HUES64 (cell line): ENCODE data around the gene CD55.

ENCODE experiments used
- H3K27ac ChIP-seq: 2 replicates; pipeline ENCODE4 v1.7.0; 2013; ENCODE audit warnings: low read depth, low read length, inconsistent platforms
- H3K27me3 ChIP-seq: 2 replicates; pipeline ENCODE4 v1.6.1; 2013; ENCODE audit warnings: mild to moderate bottlenecking, low read length; ENCODE audit not compliant: insufficient read depth
- H3K36me3 ChIP-seq: 2 replicates; pipeline ENCODE4 v1.6.1; 2013; ENCODE audit warnings: mild to moderate bottlenecking, low read length; ENCODE audit not compliant: insufficient read depth
- H3K4me1 ChIP-seq: 2 replicates; pipeline ENCODE4 v1.6.1; 2013; ENCODE audit warnings: mild to moderate bottlenecking, low read length, moderate library complexity; ENCODE audit not compliant: insufficient read depth
- H3K4me3 ChIP-seq: 2 replicates; pipeline ENCODE4 v1.5.1; 2013; ENCODE audit warnings: mild to moderate bottlenecking, low read length, moderate library complexity
- H3K9ac ChIP-seq: 2 replicates; pipeline ENCODE4 v1.6.1; 2013; ENCODE audit warnings: mild to moderate bottlenecking, low read depth, low read length
- H3K9me3 ChIP-seq: 2 replicates; pipeline ENCODE4 v1.6.1; 2013; ENCODE audit warnings: low read depth, low read length; ENCODE audit not compliant: insufficient read depth
- WGBS: fragments of 150-250, 120-280 bp; methylation state at CpG from one replicate; pipeline ENCODE4 v1.1.7; 2013; ENCODE audit warnings: missing lambda C conversion rate; 5-methylcytosine and 5-hydroxymethylcytosine counted together

Gene CD55

DNA sequence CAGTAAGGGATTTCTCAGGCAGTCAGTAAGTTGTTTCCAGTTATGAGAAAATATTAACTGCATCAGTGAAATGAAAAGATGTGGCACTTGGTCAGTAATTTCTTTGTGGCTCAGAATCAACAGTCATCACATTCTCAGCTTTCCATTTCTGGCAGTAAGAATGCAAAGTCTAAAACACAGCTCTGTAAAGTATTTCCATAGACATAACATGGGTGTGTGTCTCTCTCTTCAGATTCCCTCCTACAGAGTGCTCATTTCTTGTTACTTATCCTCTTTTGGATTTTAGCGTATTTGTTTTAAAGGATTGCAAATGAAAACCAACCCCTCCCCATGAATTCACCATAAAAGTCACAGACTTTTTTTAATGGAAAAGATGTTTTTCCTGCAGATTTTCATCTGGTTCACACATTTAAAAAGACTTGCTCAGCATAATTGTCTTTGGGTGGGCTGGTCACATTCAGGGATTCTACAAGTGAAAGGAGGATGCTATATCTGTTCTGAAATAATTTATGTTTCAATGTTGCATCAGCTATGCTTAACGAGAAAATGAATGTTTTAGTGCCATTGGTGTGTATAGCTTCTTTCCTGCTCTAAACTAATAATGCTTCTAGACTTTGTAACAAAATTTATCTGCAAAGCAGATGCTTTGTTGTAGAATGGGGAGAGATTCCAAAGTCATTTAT, 34.6 kb upstream of the CD55 start:
- Histone ChIP-seq H3K27me3 (no peaks in the 10 kb centered on the region), H3K4me1 (peaks cover 21% of the 10 kb centered on the region), H3K9me3 (peaks cover 6% of the 10 kb centered on the region; the same call in 1 of the 2 replicates), H3K36me3 (no peaks in the 10 kb centered on the region), H3K9ac (no peak overlapping the region), H3K4me3 (no peak overlapping the region), H3K27ac (no peak overlapping the region)
- whole genome bisulfite sequencing = 78% methylated on average over 1 of the region's 2 CpGs

- WGBS = 89% methylated on average over 4 of the region's 4 CpGs
- H3K4me1 ChIP-seq = peaks cover 21% of the 10 kb centered on the region
- H3K27me3 ChIP-seq = no peaks in the 10 kb centered on the region
- no peaks in the 10 kb centered on the region for H3K36me3 ChIP-seq
- H3K27ac ChIP-seq = no peak overlapping the region
- H3K4me3 ChIP-seq = no peak overlapping the region
- H3K9ac ChIP-seq = no peak overlapping the region
- H3K9me3 ChIP-seq = peaks cover 7% of the 10 kb centered on the region; the same call in 1 of the 2 replicates
Observed at GRCh38 chr1:207288315-207288714, 33.2 kb upstream of the CD55 start.

DNA sequence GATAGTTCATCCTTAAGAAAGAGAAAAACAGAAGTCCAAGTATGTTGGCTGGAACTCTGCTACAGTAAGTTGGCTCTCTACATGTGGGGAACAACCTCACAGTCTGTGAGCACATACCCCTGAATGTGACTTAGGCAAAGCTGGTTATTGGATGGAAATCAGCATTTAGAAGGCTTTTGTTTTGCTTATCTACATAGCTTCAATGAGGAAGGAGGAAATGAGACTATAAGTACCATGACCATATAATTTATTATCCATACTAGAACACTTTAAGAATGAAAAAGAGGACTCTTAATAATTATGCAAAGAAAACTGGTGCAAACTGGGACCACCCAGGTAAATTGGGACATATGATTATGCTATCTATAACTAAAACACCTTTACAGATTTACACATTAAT, 31.7 kb upstream of the CD55 start:
- H3K4me1 ChIP-seq = peaks cover 21% of the 10 kb centered on the region
- H3K9ac ChIP-seq = no peak overlapping the region
- no peaks in the 10 kb centered on the region for H3K36me3 ChIP-seq
- no peak overlapping the region for H3K27ac ChIP-seq
- H3K9me3 ChIP-seq = peaks cover 7% of the 10 kb centered on the region; the same call in 1 of the 2 replicates
- H3K27me3 ChIP-seq = no peaks in the 10 kb centered on the region
- H3K4me3 ChIP-seq = no peak overlapping the region

GRCh38 chr1:207291723-207292122, 29.8 kb upstream of the CD55 start:
- Histone ChIP-seq H3K9me3 (peaks cover 7% of the 10 kb centered on the region; the same call in 1 of the 2 replicates), H3K27me3 (no peaks in the 10 kb centered on the region), H3K4me3 (no peak overlapping the region), H3K36me3 (no peaks in the 10 kb centered on the region), H3K9ac (no peak overlapping the region), H3K27ac (no peak overlapping the region), H3K4me1 (peaks cover 14% of the 10 kb centered on the region)
- WGBS = 95% methylated on average over 2 of the region's 2 CpGs

DNA sequence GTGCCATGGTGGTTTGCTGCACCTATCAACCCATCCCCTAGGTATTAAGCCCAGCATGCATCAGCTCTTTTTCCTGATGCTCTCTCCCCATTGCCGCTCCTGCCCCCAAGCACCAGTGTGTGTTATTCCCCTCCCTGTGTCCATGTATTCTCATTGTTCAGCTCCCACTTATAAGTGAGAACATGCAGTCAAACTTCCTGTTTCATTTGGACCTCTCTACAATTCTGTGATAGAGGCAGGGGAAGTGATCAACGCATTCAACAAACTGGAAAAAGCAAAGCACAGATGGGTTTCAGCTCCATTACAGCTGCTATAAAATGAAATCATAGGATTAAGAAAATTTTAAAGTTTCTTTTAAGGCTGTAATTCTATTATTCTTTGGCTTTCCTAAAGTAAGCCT, 23.3 kb upstream of the CD55 start:
- Histone ChIP-seq H3K9me3 (no peaks in the 10 kb centered on the region), H3K27me3 (no peaks in the 10 kb centered on the region), H3K9ac (no peak overlapping the region), H3K4me3 (no peak overlapping the region), H3K4me1 (peaks cover 20% of the 10 kb centered on the region), H3K27ac (no peak overlapping the region), H3K36me3 (no peaks in the 10 kb centered on the region)
- 92% methylated on average over 2 of the region's 2 CpGs for WGBS

- Histone ChIP-seq H3K9ac (no peak overlapping the region), H3K27me3 (no peaks in the 10 kb centered on the region), H3K4me1 (peaks cover 20% of the 10 kb centered on the region), H3K36me3 (no peaks in the 10 kb centered on the region), H3K4me3 (no peak overlapping the region), H3K27ac (no peak overlapping the region), H3K9me3 (no peaks in the 10 kb centered on the region)
- WGBS = 93% methylated on average over 4 of the region's 4 CpGs
Observed at GRCh38 chr1:207298636-207299398, 22.7 kb upstream of the CD55 start.

DNA sequence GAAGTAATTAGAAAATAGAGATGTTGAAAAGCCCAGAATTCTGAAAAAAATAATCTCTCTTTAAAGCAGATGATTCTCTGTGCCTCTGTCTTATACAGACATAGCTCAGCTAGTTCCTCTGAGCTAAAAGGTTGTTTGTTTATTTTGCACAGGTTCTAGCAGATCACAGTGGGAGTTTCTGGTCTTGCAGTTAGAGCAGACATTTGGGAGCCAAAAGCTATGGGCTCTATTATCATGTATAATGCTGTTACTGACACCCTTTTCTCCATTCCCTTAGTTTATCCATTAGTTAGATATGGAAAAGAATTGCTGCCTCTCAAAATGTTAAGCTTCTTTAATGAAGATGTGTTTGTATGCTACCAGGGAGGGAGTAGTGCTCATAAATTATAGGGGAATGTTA, 20.5 kb upstream of the CD55 start:
- no peaks in the 10 kb centered on the region for H3K9me3 ChIP-seq
- H3K27me3 ChIP-seq = no peaks in the 10 kb centered on the region
- no peak overlapping the region for H3K9ac ChIP-seq
- H3K4me3 ChIP-seq = no peak overlapping the region
- H3K27ac ChIP-seq = peak overlapping the region; percentile 17; the same call in 1 of the 2 replicates
- peaks cover 20% of the 10 kb centered on the region for H3K4me1 ChIP-seq
- no peaks in the 10 kb centered on the region for H3K36me3 ChIP-seq

- Histone ChIP-seq H3K4me1 (peaks cover 31% of the 10 kb centered on the region), H3K4me3 (no peak overlapping the region), H3K36me3 (no peaks in the 10 kb centered on the region), H3K9me3 (no peaks in the 10 kb centered on the region), H3K9ac (no peak overlapping the region), H3K27me3 (no peaks in the 10 kb centered on the region), H3K27ac (no peak overlapping the region)
- 100% methylated on average over 1 of the region's 1 CpG for WGBS
Observed at GRCh38 chr1:207302618-207303393, 18.7 kb upstream of the CD55 start.

- no peaks in the 10 kb centered on the region for H3K27me3 ChIP-seq
- no peaks in the 10 kb centered on the region for H3K9me3 ChIP-seq
- no peak overlapping the region for H3K9ac ChIP-seq
- no peak overlapping the region for H3K4me3 ChIP-seq
- WGBS = 93% methylated on average over 6 of the region's 8 CpGs
- H3K4me1 ChIP-seq = peaks cover 34% of the 10 kb centered on the region
- H3K27ac ChIP-seq = no peak overlapping the region
- no peaks in the 10 kb centered on the region for H3K36me3 ChIP-seq
Observed at GRCh38 chr1:207304710-207305488, 16.6 kb upstream of the CD55 start.

DNA sequence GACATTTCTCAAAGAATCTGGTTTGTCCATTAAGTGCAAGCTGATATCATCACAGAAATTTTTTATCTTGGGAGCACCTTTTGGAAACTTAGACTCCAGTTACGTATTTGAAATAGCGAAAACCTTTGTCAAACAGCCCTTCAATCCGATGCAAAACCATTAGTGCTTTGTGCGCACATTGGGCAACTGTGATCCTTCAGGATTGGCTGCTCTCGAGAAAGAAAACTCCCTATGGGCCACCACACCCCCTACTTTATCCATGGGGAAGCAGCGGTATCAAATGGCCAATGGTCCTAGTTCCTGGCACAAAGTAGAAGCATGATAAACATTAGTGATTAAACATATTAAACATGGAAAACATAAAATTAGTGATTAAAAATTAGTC, 16.0 kb upstream of the CD55 start:
- no peak overlapping the region for H3K4me3 ChIP-seq
- H3K9ac ChIP-seq = no peak overlapping the region
- peaks cover 30% of the 10 kb centered on the region for H3K4me1 ChIP-seq
- H3K27ac ChIP-seq = no peak overlapping the region
- H3K27me3 ChIP-seq = no peaks in the 10 kb centered on the region
- 88% methylated on average over 5 of the region's 6 CpGs for WGBS
- no peaks in the 10 kb centered on the region for H3K36me3 ChIP-seq
- no peaks in the 10 kb centered on the region for H3K9me3 ChIP-seq
